ENCODE measurements around the gene NF2.

The NF2 gene

DNA sequence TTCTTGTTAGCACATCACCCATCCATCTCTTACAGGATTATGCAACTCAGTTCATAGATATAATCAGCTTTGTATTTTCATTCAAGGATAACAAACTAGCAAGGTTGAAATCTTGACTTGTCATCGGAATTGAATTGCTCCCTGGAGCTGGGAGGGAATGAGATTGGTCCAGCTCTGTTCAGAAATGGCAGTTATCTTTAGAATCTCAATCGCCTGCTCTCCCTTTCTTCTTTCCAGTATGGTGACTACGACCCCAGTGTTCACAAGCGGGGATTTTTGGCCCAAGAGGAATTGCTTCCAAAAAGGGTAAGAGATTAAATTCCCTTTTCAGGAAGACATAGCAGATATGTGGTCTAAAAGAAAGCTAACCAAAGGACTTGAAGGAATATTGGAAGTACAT lies 51.0 kb downstream of the NF2 start:
- in situ Hi-C loops (cut with MboI; ENCODE audit: low sequenced_read_pairs) = no loop called here

DNA sequence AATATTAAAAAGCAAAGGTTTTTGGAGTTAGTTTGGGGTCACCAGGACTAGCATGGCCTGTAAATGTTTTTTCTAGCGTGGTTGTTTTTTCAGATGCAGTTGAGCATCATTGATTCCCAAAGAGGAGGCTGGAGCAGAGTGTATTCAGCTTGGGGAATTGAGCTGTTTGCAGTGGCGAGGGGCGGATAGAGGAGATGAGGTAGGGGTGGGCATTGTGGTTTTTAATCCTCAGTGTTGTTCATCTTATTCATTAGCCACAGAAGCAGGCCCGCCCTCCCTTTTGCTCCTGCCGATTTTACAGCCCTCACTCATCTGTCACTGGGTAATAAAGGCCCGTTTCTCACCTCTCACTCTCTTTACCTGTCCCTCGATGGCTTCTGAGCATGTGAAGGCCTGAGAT lies 51.4 kb downstream of the NF2 start:
- in situ Hi-C loops (cut with MboI; ENCODE audit: low sequenced_read_pairs) = no loop called here

DNA sequence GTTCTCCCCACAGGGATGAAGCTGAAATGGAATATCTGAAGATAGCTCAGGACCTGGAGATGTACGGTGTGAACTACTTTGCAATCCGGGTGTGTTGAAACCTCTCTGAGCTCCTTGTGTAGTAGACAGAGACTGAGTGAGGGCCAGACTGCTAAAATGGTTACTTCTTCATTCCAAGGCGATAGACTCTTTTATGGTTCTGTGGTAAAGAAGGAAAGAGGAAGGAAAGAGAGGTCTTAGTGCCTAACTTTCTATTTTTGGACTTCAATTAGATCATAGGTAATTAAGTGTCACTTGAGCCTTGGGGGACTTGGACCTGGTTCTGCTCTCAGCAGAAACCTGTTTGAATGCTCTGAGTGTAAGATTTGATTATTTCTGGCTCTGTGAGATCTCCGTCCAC lies 54.7 kb downstream of the NF2 start:
- in situ Hi-C loops (cut with MboI; ENCODE audit: low sequenced_read_pairs) = no loop called here

DNA sequence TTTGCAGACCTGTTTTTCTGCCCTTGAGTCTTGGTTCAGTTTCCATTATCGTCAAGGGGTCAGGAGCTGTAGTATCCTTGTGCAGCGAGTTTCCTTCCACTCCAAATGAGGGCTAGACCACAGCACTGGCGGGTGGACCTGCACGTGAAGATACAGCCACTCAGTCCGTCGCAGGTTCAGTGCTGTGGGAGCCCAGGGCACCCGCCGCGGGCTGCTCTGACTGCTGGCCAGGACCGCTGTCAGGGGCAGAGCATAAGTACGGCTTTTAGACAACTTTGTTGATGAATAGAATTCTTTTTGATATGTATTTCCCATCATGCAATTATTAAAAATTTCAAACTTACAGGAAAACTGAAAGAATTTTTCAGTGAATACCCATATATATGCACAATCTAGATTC lies 56.6 kb downstream of the NF2 start:
- in situ Hi-C loops (cut with MboI; ENCODE audit: low sequenced_read_pairs) = no loop called here

DNA sequence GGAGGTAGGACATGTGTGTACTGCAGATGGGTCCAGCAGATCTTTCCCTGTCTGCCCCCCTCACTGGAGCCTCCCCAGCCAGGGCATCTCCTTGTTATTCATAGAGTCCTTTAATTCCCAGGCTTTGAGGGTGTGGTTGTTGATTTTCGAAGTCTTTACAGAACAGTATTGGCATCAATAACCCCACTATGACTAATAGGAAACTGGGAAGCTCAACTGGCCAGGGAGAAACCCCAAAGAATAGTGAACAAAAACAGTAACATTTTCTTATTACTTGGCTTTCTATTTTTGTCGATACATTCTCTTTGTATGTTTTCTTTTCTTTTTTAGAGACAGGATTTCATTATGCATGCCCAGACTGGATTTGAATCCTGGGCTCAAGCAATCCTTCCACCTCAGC lies 57.9 kb downstream of the NF2 start:
- in situ Hi-C loops (cut with MboI; ENCODE audit: low sequenced_read_pairs) = no loop called here

DNA sequence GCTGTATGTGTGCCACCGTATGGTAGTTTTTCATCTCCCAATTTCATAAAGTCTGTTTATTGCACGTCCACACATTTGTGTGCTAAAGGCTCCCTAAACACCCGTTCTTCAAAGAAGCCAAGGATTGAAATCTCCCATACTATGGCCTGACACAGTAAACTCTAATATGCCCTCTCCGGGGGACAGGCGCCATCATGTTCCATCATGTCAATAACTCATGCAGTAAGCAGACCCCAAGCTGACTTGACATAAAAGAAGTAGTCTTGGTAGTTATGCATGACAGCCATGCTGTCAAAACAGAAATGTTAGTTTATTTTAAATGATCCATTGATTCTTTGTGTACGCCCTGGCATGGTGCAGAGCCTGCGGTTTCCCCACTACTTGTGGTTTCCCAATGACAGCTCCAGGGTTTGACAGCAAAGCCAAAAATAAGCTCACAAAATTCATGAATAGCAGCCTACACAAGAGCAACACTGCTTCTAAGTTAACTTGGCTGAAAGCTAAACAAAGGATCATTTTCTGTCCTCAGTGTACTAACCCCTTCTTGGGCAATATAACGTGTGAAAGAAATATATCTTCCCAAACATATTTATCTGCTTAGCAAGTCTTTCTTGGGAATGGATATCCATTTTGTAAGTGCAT lies 59.9 kb downstream of the NF2 start:
- in situ Hi-C loops (cut with MboI; ENCODE audit: low sequenced_read_pairs) = no loop called here

DNA sequence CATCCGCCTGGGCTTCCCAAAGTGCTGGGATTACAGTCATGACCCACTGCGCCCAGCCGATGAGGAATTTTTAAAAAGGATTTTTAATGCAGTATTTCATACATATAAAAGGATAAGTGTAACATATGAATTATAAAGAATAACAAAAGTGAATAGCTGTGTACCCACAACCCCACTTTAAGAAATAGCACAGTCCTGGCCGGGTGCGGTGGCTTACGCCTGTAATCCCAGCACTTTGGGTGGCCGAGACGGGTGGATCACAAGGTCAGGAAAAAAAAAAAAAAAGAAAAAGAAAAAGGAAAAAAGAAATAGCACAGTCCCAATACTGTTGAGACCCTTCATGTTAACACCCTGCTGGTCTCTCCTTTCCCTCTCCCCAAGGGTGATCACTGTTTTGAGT lies 62.1 kb downstream of the NF2 start:
- in situ Hi-C loops (cut with MboI; ENCODE audit: low sequenced_read_pairs) = no loop called here

DNA sequence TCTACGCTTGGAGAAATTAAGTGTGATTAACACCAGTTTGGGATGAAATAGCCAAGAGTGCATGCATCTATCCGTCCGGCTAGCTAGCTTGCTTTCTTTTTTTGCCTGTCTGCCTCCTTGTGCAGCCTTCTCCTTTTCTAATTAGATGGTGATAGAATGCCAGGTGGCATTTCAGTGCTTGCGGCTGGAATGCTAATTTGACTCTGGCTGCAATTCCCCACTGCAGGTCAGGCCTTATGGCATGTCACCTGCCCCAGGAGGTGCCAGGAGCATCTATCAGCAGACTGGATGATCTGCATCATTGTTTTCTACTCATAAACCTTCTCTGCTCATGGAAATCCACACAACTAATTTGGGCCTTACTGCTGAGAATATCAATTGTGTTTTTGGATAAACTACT lies 65.2 kb downstream of the NF2 start:
- in situ Hi-C loops (cut with MboI; ENCODE audit: low sequenced_read_pairs) = no loop called here

DNA sequence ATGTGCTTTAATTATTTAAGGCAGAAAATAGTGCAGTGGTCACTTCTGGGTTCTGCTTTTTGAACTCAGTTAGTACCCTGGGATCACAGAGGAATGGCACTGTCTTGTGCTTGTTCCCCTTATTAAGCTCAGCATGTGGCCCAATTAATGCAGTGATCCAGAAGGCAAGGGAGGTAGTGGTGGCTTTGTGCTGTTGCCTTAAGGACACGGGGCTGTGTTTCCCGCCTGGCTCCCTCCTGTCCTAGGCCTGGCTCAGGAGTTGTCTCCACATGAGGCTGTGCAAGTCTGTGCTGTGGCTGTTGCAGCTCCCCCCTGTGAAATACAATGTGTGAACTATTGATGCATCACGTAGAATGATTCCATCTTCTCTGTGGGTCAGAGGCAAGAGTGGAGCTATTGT lies 67.2 kb downstream of the NF2 start:
- in situ Hi-C loops (cut with MboI; ENCODE audit: low sequenced_read_pairs) = no loop called here

DNA sequence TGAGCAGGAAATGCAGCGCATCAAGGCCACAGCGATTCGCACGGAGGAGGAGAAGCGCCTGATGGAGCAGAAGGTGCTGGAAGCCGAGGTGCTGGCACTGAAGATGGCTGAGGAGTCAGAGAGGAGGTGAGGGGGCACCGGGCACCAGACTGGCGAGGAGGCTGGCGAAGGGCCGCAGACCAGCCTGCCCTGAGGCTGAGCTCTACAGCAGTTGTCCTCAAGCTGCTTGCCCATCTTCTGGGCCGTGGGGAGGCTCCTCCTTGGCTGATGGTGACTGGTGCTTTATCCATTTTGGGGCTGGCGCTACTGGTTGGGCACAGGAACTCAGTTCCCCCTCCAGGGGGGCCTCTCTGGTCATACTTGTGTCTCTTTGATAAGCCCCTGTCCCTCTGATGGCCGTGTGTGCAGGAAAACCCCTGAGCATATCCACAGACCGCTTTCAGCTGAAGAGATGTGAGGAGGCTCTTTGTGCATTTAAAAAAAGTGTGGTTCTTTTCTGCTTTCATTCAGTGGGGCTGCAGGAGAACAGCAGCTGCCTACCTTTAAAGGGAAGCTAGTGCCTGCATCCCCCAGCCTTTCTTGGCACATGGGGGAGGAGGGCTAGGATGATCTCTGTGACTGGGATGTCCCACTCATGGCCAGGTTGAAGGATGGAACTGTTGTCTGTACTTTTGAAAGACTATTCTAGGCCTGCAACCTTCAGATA lies 70.1 kb downstream of the NF2 start:
- in situ Hi-C loops (cut with MboI; ENCODE audit: low sequenced_read_pairs) = no loop called here

DNA sequence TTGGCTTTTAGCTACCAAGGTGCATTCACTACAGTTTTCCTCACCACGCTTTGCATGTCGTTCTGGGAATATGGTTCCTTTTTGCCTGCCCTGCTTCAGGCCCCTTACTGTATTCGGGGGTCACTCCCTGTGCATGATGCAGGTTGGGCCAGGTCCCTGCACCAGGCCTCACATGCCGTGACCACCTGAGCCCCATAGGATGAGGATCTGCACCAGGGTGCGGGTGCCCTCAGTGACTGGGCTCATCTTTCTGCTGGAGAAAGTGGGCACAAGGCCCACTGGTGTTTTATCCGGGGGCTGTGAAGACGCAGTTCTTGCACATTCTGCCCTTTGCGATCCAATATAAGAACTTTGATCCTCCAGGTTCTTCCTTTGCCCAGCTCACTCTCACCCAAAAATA lies 70.7 kb downstream of the NF2 start:
- in situ Hi-C loops (cut with MboI; ENCODE audit: low sequenced_read_pairs) = no loop called here

DNA sequence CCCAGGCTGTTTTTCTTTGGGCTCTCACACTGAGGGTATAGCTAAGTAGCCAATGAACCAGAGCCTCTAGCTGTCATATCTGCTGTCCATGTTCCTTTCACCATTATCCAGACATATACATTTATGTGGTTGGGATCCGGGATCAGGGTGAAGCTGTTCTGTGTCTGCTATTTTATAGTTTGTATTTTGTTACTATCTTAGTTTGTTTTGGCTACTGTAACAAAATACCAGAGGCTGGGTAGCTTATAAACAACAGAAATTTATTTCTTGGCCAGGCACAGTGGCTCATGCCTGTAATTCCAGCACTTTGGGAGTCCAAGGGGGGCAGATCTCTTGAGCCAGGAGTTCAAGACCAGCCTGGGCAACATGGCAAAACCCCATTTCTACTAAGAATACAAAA lies 75.9 kb downstream of the NF2 start:
- in situ Hi-C loops (cut with MboI; ENCODE audit: low sequenced_read_pairs) = no loop called here

DNA sequence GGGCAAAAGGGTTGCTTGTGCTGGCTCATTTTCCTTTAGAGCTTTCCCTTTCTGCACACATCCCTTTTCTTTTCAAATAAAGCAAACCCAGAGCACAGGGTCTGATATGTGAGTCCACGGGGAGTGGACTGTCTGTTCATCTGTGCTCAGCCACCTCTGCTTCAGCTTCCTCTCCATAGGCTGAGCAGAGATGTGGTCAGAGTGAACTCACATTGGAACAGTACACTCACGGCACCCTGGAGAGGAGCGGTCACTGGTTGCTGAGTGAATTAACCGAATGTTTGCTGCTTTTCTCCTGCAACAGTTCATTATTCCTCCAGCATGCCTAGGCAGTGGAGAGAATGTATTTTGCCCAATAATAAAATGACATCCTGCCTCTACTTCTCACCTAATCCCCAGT lies 80.1 kb downstream of the NF2 start:
- in situ Hi-C loops (cut with MboI; ENCODE audit: low sequenced_read_pairs) = no loop called here

DNA sequence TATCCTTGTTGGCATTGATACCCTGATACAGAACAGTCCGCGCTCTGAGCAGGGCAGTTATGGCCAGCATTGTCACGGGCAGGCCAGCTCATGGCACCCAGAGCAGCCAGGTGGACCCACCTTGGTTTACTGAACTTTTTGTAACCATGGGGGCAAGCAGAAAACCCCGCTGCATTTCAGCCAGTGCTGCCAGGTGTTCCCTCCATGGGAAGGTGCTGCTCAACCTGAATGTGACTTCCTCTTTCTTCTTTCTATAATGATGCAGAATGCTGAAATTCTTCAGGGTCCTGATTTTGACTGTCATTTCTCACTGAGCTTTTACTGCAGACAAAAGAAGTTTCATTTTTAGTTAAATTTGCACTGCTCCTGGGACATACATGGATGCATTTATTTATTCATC lies 80.8 kb downstream of the NF2 start:
- in situ Hi-C loops (cut with MboI; ENCODE audit: low sequenced_read_pairs) = no loop called here

DNA sequence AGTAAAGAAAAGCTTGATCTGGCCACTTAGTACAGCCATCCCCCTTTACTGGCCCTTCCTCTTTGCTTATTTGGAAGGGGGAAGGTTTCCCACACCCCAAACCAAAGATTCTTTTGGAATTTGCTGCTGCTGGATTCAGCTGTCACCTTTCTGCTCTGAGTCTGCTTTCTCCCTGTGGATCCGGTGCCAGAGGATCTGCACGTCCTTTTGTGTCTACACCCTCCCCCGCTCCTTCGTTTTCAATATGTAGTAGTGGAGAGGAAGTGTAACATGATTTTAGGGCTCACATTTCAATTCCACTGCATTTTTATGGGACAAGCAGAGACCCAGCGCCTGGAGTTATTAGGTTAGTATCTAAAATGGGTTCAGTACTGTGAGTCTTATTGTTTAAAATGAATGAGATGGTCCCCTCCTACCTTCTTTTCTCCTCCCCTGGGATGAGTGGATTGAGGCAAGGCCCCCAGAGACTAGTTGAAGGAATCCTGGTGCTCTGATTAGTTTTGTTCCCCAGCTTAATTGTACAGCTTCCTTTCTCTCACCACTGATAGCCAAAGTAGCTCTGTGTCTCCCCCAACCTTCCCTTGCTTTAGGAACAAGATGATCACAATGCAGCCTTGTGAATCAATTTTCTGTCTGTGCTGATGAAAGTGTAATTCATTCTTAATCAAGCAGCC lies 85.9 kb downstream of the NF2 start:
- in situ Hi-C loops (cut with MboI; ENCODE audit: low sequenced_read_pairs) = no loop called here

DNA sequence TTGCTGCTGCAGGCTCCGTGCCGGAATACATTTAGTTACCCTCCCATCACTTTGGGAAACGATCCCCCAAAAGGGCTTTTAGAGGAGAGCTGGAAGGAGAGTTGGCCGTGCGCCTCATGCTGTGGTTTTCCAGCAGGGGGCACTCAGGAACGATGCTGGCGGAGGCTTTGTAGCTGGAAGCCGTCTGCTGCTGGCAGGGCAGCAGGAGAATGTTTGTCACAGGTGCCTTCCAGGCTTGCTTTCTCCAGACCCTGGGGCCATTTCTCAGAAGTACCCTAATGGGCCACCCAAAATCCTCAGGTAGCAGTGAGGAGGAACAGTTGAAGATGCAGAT lies 86.4 kb downstream of the NF2 start:
- in situ Hi-C loops (cut with MboI; ENCODE audit: low sequenced_read_pairs) = no loop called here

DNA sequence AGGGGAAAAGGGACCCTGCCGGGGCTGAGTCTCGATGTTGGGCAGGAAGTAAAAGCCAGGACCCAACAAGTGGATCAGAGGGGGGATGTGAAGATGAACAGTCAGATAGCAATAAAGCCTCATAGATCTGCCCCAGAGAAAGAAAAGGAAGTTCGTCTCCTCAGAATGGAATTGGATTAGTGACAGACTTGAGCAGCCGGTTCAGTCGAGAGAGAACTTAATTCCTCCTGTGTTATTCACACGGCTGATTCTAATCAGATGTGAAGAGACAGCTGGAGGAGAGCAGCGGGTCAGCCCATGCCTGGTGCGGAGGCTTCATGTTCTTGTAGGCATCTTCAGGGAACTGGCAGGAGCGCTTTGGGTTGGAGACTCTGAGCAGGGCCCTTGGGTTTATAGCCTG lies 87.0 kb downstream of the NF2 start:
- in situ Hi-C loops (cut with MboI; ENCODE audit: low sequenced_read_pairs) = no loop called here

DNA sequence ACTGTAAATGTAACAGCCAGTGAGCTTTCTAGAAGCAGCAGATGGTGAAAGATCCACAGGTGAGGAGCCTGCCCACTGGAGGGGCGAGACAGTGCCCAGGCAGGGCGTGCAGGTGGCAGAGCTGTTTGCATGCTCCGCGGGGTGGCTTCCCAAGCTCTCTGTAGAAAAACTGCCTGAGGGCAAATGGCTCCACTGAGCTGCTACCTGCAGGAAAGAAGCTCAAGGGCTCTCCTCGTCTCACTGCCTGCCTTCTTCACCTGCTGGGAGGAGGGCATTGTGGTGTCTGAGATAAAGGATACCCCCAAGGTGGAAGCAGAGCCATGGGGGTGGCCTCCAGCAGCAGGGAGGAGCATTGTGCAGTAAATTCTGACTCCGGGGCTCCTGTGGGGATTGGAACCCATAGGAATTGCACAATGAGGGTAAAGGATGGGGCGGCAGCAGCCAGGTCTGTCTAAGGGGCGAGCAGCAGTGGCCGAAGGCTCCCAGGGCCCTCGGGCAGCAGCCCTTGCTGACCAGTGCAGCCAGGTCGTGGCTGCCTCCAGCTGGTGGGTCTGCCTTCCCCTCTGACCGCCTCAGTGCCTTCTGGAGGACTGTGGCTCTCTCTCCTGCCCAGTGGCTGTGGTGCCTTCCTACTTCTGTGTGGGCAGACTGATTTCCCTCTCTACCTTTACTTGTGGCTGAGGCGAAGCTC lies 88.3 kb downstream of the NF2 start:
- in situ Hi-C loops (cut with MboI; ENCODE audit: low sequenced_read_pairs) = no loop called here

DNA sequence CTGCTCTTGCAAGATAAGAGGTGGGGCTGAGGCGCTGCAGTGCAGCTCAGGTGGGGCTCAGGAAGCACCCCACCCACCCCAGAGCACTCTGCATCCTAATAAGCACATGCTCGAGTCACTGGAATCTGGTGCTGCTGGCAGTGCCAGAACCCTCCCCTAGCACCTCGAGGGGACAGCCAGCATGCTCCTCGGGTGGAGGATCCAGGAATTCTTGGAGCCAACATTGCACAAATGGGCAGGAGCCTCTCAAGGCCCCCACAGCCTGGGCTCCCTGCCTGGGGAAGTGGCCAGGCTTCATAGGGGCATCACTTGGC lies 88.9 kb downstream of the NF2 start:
- in situ Hi-C loops (cut with MboI; ENCODE audit: low sequenced_read_pairs) = no loop called here

DNA sequence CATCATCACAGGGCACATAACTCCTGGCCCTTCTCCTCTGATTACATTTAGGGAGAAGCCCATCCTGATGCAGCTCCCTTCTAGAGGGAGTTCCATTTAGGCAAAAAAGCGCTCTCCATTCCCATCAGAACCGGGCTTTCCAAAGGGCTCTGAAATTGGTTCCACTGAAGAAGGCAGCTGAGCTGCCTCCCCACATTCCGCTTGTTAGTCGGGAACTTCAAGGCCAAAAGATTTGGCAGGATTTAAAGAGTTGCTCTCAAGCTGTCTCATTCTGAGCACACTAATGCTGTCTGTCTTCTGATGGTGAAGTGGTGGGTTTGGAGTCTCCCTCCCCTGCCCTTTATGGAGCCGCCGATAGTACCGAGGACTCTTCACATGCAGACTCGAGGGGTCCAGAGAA lies 89.7 kb downstream of the NF2 start:
- in situ Hi-C loops (cut with MboI; ENCODE audit: low sequenced_read_pairs) = no loop called here

DNA sequence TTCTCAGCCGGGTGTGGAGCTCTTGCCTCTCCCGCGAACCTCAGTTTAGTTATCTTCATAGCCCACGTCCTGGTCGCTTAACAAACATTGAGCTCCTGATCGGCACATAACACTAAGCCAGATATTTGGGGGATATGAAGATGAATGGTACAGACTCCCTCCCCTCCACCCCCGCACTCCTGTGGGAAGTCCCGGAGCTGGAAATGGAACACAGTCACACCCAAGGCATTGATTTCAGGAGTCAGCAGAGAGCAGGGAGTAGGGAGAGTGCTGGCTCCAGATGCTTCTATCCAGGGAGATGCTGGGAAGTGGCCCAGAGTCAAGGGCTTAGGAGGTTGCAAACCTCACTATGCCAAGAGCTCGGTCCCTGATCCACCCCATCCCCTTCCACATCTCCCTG lies 90.2 kb downstream of the NF2 start:
- in situ Hi-C loops (cut with MboI; ENCODE audit: low sequenced_read_pairs) = no loop called here
